ENCODE results near the gene CDC42SE2.
"Not testable (repeated sequence)": the region's sequence is repeated elsewhere in the genome, so short reads cannot be mapped to it uniquely, and the experiment has no call there.

The CDC42SE2 gene

GRCh38 chr5:131280417-131280816 lies 16.6 kb downstream of the CDC42SE2 start:
- DNase-seq, result no peak

- no peak for DNase-seq
Measured at GRCh38 chr5:131281133-131281867, 17.4 kb downstream of the CDC42SE2 start.

- no peak for DNase-seq
Measured at GRCh38 chr5:131281868-131282234, 18.0 kb downstream of the CDC42SE2 start.

GRCh38 chr5:131282235-131282634 lies 18.4 kb downstream of the CDC42SE2 start:
- no peak for DNase-seq

- DNase-seq, result no peak
Measured at GRCh38 chr5:131285703-131286399, 22.0 kb downstream of the CDC42SE2 start.

- DNase-seq, result no peak
Measured at GRCh38 chr5:131286400-131286715, 22.5 kb downstream of the CDC42SE2 start.

- no peak for DNase-seq
Measured at GRCh38 chr5:131288328-131288727, 24.5 kb downstream of the CDC42SE2 start.

- DNase-seq, result no peak
Measured at GRCh38 chr5:131289738-131290137, 25.9 kb downstream of the CDC42SE2 start.

- no peak for DNase-seq
Measured at GRCh38 chr5:131296213-131296672, 32.4 kb downstream of the CDC42SE2 start.

GRCh38 chr5:131297886-131298285 lies 34.0 kb downstream of the CDC42SE2 start:
- DNase-seq, result no peak

GRCh38 chr5:131299465-131299864 lies 35.6 kb downstream of the CDC42SE2 start:
- DNase-seq, result no peak

GRCh38 chr5:131302506-131302905 lies 38.7 kb downstream of the CDC42SE2 start:
- no peak for DNase-seq

- DNase-seq, result no peak
Measured at GRCh38 chr5:131303537-131303936, 39.7 kb downstream of the CDC42SE2 start.

GRCh38 chr5:131304414-131304813 lies 40.6 kb downstream of the CDC42SE2 start:
- no peak for DNase-seq

GRCh38 chr5:131305138-131305689 lies 41.4 kb downstream of the CDC42SE2 start:
- no peak for DNase-seq

GRCh38 chr5:131305906-131306305 lies 42.1 kb downstream of the CDC42SE2 start:
- no peak for DNase-seq

- not testable (repeated sequence) for DNase-seq
Measured at GRCh38 chr5:131312235-131312772, 48.5 kb downstream of the CDC42SE2 start.

GRCh38 chr5:131316026-131316425 lies 52.2 kb downstream of the CDC42SE2 start:
- DNase-seq, result no peak

GRCh38 chr5:131316822-131317221 lies 53.0 kb downstream of the CDC42SE2 start:
- no peak for DNase-seq

GRCh38 chr5:131318455-131318854 lies 54.6 kb downstream of the CDC42SE2 start:
- DNase-seq, result no peak

GRCh38 chr5:131321066-131321465 lies 57.2 kb downstream of the CDC42SE2 start:
- no peak for DNase-seq

- no peak for DNase-seq
Measured at GRCh38 chr5:131322926-131323325, 59.1 kb downstream of the CDC42SE2 start.

GRCh38 chr5:131323378-131323777 lies 59.5 kb downstream of the CDC42SE2 start:
- no peak for DNase-seq

GRCh38 chr5:131324303-131324702 lies 60.5 kb downstream of the CDC42SE2 start:
- DNase-seq, result no peak

Measured in NCI-H1092 (cell line).